ENCODE data around the gene CSK.

The CSK gene

GRCh38 chr15:74800559-74801094, 18.7 kb downstream of the CSK start:
- WGBS, 2 experiments: 92 to 94% methylated on average over 20 of the region's 20 CpGs
- no peaks in the 10 kb centered on the region for H3K9me3 ChIP-seq (ENCODE audit: control insufficient read depth, low read length)
- H3K27me3 ChIP-seq (ENCODE audit: control insufficient read depth, insufficient read depth, low read length, poor library complexity, severe bottlenecking): no peaks in the 10 kb centered on the region
- no peak overlapping the region for H3K4me3 ChIP-seq (ENCODE audit: insufficient read depth, low read depth, low read length)
- H3K27ac ChIP-seq (ENCODE audit: insufficient read depth, low read depth, low read length, poor library complexity, severe bottlenecking): no peak overlapping the region
- H3K4me1 ChIP-seq (ENCODE audit: control insufficient read depth, insufficient read depth, low read length): no peaks in the 10 kb centered on the region
- peaks cover 21% of the 10 kb centered on the region for H3K36me3 ChIP-seq (ENCODE audit: control insufficient read depth, insufficient read depth, low read length)

GRCh38 chr15:74801311-74801997, 19.6 kb downstream of the CSK start:
- no peak overlapping the region for H3K4me3 ChIP-seq (ENCODE audit: insufficient read depth, low read depth, low read length)
- H3K27ac ChIP-seq (ENCODE audit: insufficient read depth, low read depth, low read length, poor library complexity, severe bottlenecking): no peak overlapping the region
- H3K36me3 ChIP-seq (ENCODE audit: control insufficient read depth, insufficient read depth, low read length): peaks cover 21% of the 10 kb centered on the region
- WGBS, 2 experiments: 95% methylated on average over 18 of the region's 18 CpGs
- H3K9me3 ChIP-seq (ENCODE audit: control insufficient read depth, low read length): no peaks in the 10 kb centered on the region
- no peaks in the 10 kb centered on the region for H3K27me3 ChIP-seq (ENCODE audit: control insufficient read depth, insufficient read depth, low read length, poor library complexity, severe bottlenecking)
- no peaks in the 10 kb centered on the region for H3K4me1 ChIP-seq (ENCODE audit: control insufficient read depth, insufficient read depth, low read length)

GRCh38 chr15:74802290-74802689, 20.4 kb downstream of the CSK start:
- Histone ChIP-seq H3K4me3 (ENCODE audit: insufficient read depth, low read depth, low read length) (no peak overlapping the region), H3K36me3 (ENCODE audit: control insufficient read depth, insufficient read depth, low read length) (peaks cover 21% of the 10 kb centered on the region)

DNA sequence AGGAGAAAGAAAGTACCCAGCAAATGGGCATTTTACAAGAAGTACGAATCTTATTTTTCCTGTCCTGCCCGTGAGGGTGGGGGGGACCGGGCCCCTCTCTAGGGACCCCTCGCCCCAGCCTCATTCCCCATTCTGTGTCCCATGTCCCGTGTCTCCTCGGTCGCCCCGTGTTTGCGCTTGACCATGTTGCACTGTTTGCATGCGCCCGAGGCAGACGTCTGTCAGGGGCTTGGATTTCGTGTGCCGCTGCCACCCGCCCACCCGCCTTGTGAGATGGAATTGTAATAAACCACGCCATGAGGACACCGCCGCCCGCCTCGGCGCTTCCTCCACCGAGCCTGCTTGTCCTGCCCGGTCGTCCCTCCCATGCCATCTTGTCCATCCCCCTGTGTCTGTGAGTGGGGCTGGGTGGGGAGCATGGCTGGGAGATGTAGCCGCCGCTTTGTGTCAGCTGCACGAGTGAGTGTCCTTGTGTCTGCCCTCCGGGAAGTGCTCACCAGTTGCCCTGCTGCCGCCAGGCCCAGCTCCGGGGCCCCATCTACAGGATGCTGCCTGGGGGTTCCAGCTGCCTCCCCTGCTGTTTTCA, 21.1 kb downstream of the CSK start:
- Histone ChIP-seq H3K4me3 (ENCODE audit: insufficient read depth, low read depth, low read length) (no peak overlapping the region), H3K9me3 (ENCODE audit: control insufficient read depth, low read length) (no peaks in the 10 kb centered on the region), H3K27me3 (ENCODE audit: control insufficient read depth, insufficient read depth, low read length, poor library complexity, severe bottlenecking) (no peaks in the 10 kb centered on the region), H3K27ac (ENCODE audit: insufficient read depth, low read depth, low read length, poor library complexity, severe bottlenecking) (no peak overlapping the region), H3K4me1 (ENCODE audit: control insufficient read depth, insufficient read depth, low read length) (no peaks in the 10 kb centered on the region), H3K36me3 (ENCODE audit: control insufficient read depth, insufficient read depth, low read length) (peaks cover 21% of the 10 kb centered on the region)
- 95 to 96% methylated on average over 31 of the region's 31 CpGs for WGBS, 2 experiments

More at GRCh38 chr15:74802290-74802689, 20.4 kb downstream of the CSK start:
- H3K9me3 ChIP-seq (ENCODE audit: control insufficient read depth, low read length): no peaks in the 10 kb centered on the region
- 96% methylated on average over 20 of the region's 20 CpGs for WGBS, 2 experiments
- H3K27ac ChIP-seq (ENCODE audit: insufficient read depth, low read depth, low read length, poor library complexity, severe bottlenecking): no peak overlapping the region
- H3K4me1 ChIP-seq (ENCODE audit: control insufficient read depth, insufficient read depth, low read length): no peaks in the 10 kb centered on the region
- no peaks in the 10 kb centered on the region for H3K27me3 ChIP-seq (ENCODE audit: control insufficient read depth, insufficient read depth, low read length, poor library complexity, severe bottlenecking)

DNA sequence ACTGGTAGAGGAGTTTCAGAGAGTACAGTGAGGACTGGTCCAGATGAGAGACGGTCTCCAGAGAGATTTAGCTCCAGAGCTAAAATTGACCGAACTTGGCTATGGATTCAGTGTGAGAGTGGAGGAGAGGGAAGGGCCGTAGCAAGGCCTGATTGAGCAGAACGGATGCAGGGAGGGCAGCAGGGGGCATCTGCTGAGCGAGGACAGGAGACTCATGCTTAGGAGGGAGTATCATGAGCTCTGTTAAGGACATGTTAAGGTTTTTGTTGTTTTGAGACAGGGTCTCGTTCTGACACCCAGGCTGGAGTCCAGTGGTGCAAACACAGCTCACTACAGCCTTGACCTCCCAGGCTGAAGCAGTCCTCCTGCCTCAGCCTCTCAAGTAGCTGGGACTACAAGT, 23.1 kb downstream of the CSK start:
- no peak overlapping the region for H3K4me3 ChIP-seq (ENCODE audit: insufficient read depth, low read depth, low read length)
- H3K36me3 ChIP-seq (ENCODE audit: control insufficient read depth, insufficient read depth, low read length): peaks cover 21% of the 10 kb centered on the region
- no peak overlapping the region for H3K27ac ChIP-seq (ENCODE audit: insufficient read depth, low read depth, low read length, poor library complexity, severe bottlenecking)
- peaks cover 5% of the 10 kb centered on the region for H3K4me1 ChIP-seq (ENCODE audit: control insufficient read depth, insufficient read depth, low read length)
- no peaks in the 10 kb centered on the region for H3K27me3 ChIP-seq (ENCODE audit: control insufficient read depth, insufficient read depth, low read length, poor library complexity, severe bottlenecking)
- H3K9me3 ChIP-seq (ENCODE audit: control insufficient read depth, low read length): no peaks in the 10 kb centered on the region
- WGBS, 2 experiments: 84 to 85% methylated on average over 6 of the region's 6 CpGs

DNA sequence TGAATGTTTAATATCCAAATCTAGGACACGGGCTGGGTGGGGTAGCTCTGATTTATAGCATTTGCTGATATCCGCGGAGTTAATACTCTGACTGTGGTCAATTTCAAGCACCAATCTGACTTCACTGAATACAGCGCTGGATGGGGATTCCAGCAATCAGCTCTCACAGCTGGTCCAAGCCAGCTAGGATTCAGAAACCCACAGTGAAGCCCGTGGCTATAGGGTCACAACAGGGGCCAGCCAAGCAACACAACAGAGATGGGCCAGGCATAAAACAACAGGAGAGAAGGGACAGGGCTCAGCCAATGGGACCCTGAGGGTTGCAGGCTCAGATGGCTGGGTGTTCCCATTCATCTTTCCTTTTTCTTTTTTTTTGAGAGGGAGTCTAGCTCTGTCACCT, 25.4 kb downstream of the CSK start:
- no peaks in the 10 kb centered on the region for H3K27me3 ChIP-seq (ENCODE audit: control insufficient read depth, insufficient read depth, low read length, poor library complexity, severe bottlenecking)
- H3K27ac ChIP-seq (ENCODE audit: insufficient read depth, low read depth, low read length, poor library complexity, severe bottlenecking): no peak overlapping the region
- H3K4me1 ChIP-seq (ENCODE audit: control insufficient read depth, insufficient read depth, low read length): peaks cover 5% of the 10 kb centered on the region
- H3K36me3 ChIP-seq (ENCODE audit: control insufficient read depth, insufficient read depth, low read length): peaks cover 7% of the 10 kb centered on the region
- H3K9me3 ChIP-seq (ENCODE audit: control insufficient read depth, low read length): no peaks in the 10 kb centered on the region
- no peak overlapping the region for H3K4me3 ChIP-seq (ENCODE audit: insufficient read depth, low read depth, low read length)
- 80 to 83% methylated on average over 5 of the region's 5 CpGs for WGBS, 2 experiments

DNA sequence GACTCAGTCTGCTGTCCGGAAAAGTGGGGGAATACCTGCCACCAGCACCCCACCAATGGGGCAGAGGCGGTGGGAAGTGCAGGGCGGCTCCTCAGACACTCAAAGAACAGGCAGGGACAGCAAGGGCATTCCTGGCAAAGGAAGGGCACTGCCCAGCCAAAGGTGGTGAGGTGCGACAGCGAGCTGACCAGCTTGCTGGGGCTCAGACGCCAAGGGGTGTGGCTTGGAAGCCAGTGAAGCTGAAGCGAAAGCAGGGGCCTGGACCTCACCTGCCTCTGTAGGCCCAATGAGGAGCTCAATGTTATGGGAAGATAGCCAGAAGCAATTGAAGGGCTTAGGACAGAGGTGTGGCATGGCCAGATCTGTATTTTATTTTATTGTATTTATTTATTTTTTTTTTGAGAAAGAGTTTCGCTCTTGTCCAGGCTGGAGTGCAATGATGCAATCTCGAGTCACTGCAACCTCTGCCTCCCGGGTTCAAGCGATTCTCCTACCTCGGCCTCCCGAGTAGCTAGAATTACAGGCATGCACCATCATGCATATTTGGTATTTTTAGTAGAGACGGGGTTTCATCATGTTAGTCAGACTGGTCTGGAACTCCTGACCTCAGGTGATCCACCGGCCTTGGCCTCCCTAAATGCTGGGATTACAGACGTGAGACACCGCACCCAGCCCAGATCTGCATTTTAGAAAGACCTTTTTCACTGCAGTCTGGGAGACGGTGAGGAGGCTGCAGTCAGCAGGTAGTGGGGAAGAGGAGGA, 26.4 kb downstream of the CSK start:
- Histone ChIP-seq H3K4me1 (ENCODE audit: control insufficient read depth, insufficient read depth, low read length) (peaks cover 5% of the 10 kb centered on the region), H3K36me3 (ENCODE audit: control insufficient read depth, insufficient read depth, low read length) (peaks cover 2% of the 10 kb centered on the region), H3K9me3 (ENCODE audit: control insufficient read depth, low read length) (no peaks in the 10 kb centered on the region), H3K27ac (ENCODE audit: insufficient read depth, low read depth, low read length, poor library complexity, severe bottlenecking) (no peak overlapping the region), H3K27me3 (ENCODE audit: control insufficient read depth, insufficient read depth, low read length, poor library complexity, severe bottlenecking) (no peaks in the 10 kb centered on the region), H3K4me3 (ENCODE audit: insufficient read depth, low read depth, low read length) (no peak overlapping the region)
- 92 to 93% methylated on average over 18 of the region's 18 CpGs for WGBS, 2 experiments

DNA sequence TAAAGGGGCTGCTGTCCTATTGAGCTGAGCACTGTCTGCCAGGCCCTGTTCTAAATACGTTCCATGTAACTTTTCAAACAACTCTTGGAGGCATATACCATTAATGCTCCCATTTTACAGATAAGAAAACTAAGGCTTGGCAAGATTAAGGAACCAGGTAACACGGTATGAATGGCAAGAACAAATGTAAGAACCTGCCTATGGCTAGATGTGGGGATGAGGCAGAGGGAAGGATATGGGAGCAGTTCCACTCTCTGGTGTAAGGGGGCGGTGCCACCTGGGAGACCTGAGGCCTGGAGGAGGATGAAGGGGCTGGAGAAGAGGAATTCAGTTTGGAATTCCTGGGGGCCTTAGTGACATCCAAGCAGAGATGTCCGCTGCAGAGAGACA, 27.0 kb downstream of the CSK start:
- Histone ChIP-seq H3K4me3 (ENCODE audit: insufficient read depth, low read depth, low read length) (no peak overlapping the region), H3K4me1 (ENCODE audit: control insufficient read depth, insufficient read depth, low read length) (peaks cover 5% of the 10 kb centered on the region), H3K27ac (ENCODE audit: insufficient read depth, low read depth, low read length, poor library complexity, severe bottlenecking) (no peak overlapping the region), H3K36me3 (ENCODE audit: control insufficient read depth, insufficient read depth, low read length) (no peaks in the 10 kb centered on the region), H3K27me3 (ENCODE audit: control insufficient read depth, insufficient read depth, low read length, poor library complexity, severe bottlenecking) (no peaks in the 10 kb centered on the region), H3K9me3 (ENCODE audit: control insufficient read depth, low read length) (no peaks in the 10 kb centered on the region)
- 66 to 70% methylated on average over 4 of the region's 4 CpGs for WGBS, 2 experiments

- H3K27me3 ChIP-seq (ENCODE audit: control insufficient read depth, insufficient read depth, low read length, poor library complexity, severe bottlenecking): no peaks in the 10 kb centered on the region
- no peaks in the 10 kb centered on the region for H3K36me3 ChIP-seq (ENCODE audit: control insufficient read depth, insufficient read depth, low read length)
- peaks cover 5% of the 10 kb centered on the region for H3K4me1 ChIP-seq (ENCODE audit: control insufficient read depth, insufficient read depth, low read length)
- no peak overlapping the region for H3K4me3 ChIP-seq (ENCODE audit: insufficient read depth, low read depth, low read length)
- H3K9me3 ChIP-seq (ENCODE audit: control insufficient read depth, low read length): no peaks in the 10 kb centered on the region
- 88 to 93% methylated on average over 5 of the region's 5 CpGs for WGBS, 2 experiments
- no peak overlapping the region for H3K27ac ChIP-seq (ENCODE audit: insufficient read depth, low read depth, low read length, poor library complexity, severe bottlenecking)
Measured at GRCh38 chr15:74809242-74809641, 27.4 kb downstream of the CSK start.

GRCh38 chr15:74809956-74810355, 28.1 kb downstream of the CSK start:
- WGBS, 2 experiments: 93 to 97% methylated on average over 3 of the region's 3 CpGs
- Histone ChIP-seq H3K36me3 (ENCODE audit: control insufficient read depth, insufficient read depth, low read length) (no peaks in the 10 kb centered on the region), H3K27ac (ENCODE audit: insufficient read depth, low read depth, low read length, poor library complexity, severe bottlenecking) (no peak overlapping the region), H3K9me3 (ENCODE audit: control insufficient read depth, low read length) (no peaks in the 10 kb centered on the region), H3K4me1 (ENCODE audit: control insufficient read depth, insufficient read depth, low read length) (peaks cover 5% of the 10 kb centered on the region), H3K4me3 (ENCODE audit: insufficient read depth, low read depth, low read length) (no peak overlapping the region), H3K27me3 (ENCODE audit: control insufficient read depth, insufficient read depth, low read length, poor library complexity, severe bottlenecking) (no peaks in the 10 kb centered on the region)
